ENCODE data around the gene TMEM176B.
"Not testable (repeated sequence)": the region's sequence is repeated elsewhere in the genome, so short reads cannot be mapped to it uniquely, and the experiment has no call there.

Gene TMEM176B

GRCh38 chr7:150784954-150785353 is 15.2 kb downstream of the TMEM176B start:
- ATAC-seq (no peak), DNase-seq (no peak)
- Mint-ChIP-seq H3K27ac (no peak overlapping the region), H3K4me3 (no peak overlapping the region), H3K27me3 (peaks cover 11% of the 10 kb centered on the region), H3K4me1 (peaks cover 23% of the 10 kb centered on the region), H3K9me3 (no peaks in the 10 kb centered on the region)

- no peak for DNase-seq
- no peak overlapping the region for H3K27ac Mint-ChIP-seq
- H3K9me3 Mint-ChIP-seq: no peaks in the 10 kb centered on the region
- peaks cover 11% of the 10 kb centered on the region for H3K27me3 Mint-ChIP-seq
- peaks cover 23% of the 10 kb centered on the region for H3K4me1 Mint-ChIP-seq
- ATAC-seq: no peak
- no peak overlapping the region for H3K4me3 Mint-ChIP-seq
These were observed 15.9 kb downstream of the TMEM176B start for GRCh38 chr7:150784120-150784736.

- Mint-ChIP-seq H3K9me3 (no peaks in the 10 kb centered on the region), H3K27ac (no peak overlapping the region), H3K27me3 (no peaks in the 10 kb centered on the region), H3K4me3 (no peak overlapping the region), H3K4me1 (peaks cover 18% of the 10 kb centered on the region)
- no peak for ATAC-seq
- DNase-seq: no peak
These were observed 18.2 kb downstream of the TMEM176B start for GRCh38 chr7:150781961-150782360.

- DNase-seq (no peak), ATAC-seq (no peak)
- H3K4me3 Mint-ChIP-seq: no peak overlapping the region
- H3K9me3 Mint-ChIP-seq: no peaks in the 10 kb centered on the region
- H3K27ac Mint-ChIP-seq: no peak overlapping the region
- H3K4me1 Mint-ChIP-seq: peaks cover 16% of the 10 kb centered on the region
- H3K27me3 Mint-ChIP-seq: no peaks in the 10 kb centered on the region
These were observed 19.1 kb downstream of the TMEM176B start for GRCh38 chr7:150781103-150781502.

- ATAC-seq: no peak
- DNase-seq: no peak
- Mint-ChIP-seq H3K4me1 (peaks cover 8% of the 10 kb centered on the region), H3K4me3 (no peak overlapping the region), H3K27me3 (no peaks in the 10 kb centered on the region), H3K9me3 (no peaks in the 10 kb centered on the region), H3K27ac (no peak overlapping the region)
These were observed 19.9 kb downstream of the TMEM176B start for GRCh38 chr7:150780292-150780691.

- DNase-seq: peak; percentile 53 to 59
- H3K27ac Mint-ChIP-seq: no peak overlapping the region
- H3K4me1 Mint-ChIP-seq: peaks cover 5% of the 10 kb centered on the region
- H3K27me3 Mint-ChIP-seq: no peaks in the 10 kb centered on the region
- ATAC-seq: peak; percentile 63
- peaks cover 4 to 5% of the 10 kb centered on the region in 2 donors for H3K9me3 Mint-ChIP-seq
- H3K4me3 Mint-ChIP-seq: no peak overlapping the region
These were observed 21.3 kb downstream of the TMEM176B start for GRCh38 chr7:150778738-150779301.

- Mint-ChIP-seq H3K27ac (no peak overlapping the region), H3K4me1 (peaks cover 5% of the 10 kb centered on the region), H3K9me3 (peaks cover 9 to 11% of the 10 kb centered on the region in 2 donors), H3K27me3 (no peaks in the 10 kb centered on the region), H3K4me3 (no peak overlapping the region)
- DNase-seq (no peak), ATAC-seq (no peak)
These were observed 22.0 kb downstream of the TMEM176B start for GRCh38 chr7:150778014-150778737.

- not testable (repeated sequence) for H3K4me1 Mint-ChIP-seq, H3K27ac Mint-ChIP-seq, H3K27me3 Mint-ChIP-seq, DNase-seq, ATAC-seq, H3K4me3 Mint-ChIP-seq
- peaks cover 12 to 20% of the 10 kb centered on the region in 2 donors for H3K9me3 Mint-ChIP-seq
These were observed 26.0 kb downstream of the TMEM176B start for GRCh38 chr7:150774131-150774530.

- DNase-seq (no peak), ATAC-seq (no peak)
- Mint-ChIP-seq H3K4me1 (peaks cover 2% of the 10 kb centered on the region), H3K4me3 (no peak overlapping the region), H3K9me3 (peaks cover 12 to 20% of the 10 kb centered on the region in 2 donors), H3K27me3 (no peaks in the 10 kb centered on the region), H3K27ac (no peak overlapping the region)
These were observed 30.4 kb downstream of the TMEM176B start for GRCh38 chr7:150769768-150770167.

GRCh38 chr7:150766334-150766709 is 33.8 kb downstream of the TMEM176B start:
- no peaks in the 10 kb centered on the region for H3K27me3 Mint-ChIP-seq
- ATAC-seq (no peak), DNase-seq (no peak)
- H3K4me1 Mint-ChIP-seq: peaks cover 4% of the 10 kb centered on the region
- H3K9me3 Mint-ChIP-seq: peaks cover 0 to 5% of the 10 kb centered on the region in 2 donors
- H3K27ac Mint-ChIP-seq: no peak overlapping the region
- H3K4me3 Mint-ChIP-seq: no peak overlapping the region

GRCh38 chr7:150759479-150759878 is 40.7 kb downstream of the TMEM176B start:
- no peak overlapping the region for H3K4me3 Mint-ChIP-seq
- H3K27ac Mint-ChIP-seq: no peak overlapping the region
- no peak for ATAC-seq
- no peaks in the 10 kb centered on the region for H3K27me3 Mint-ChIP-seq
- no peak for DNase-seq
- H3K4me1 Mint-ChIP-seq: peaks cover 26% of the 10 kb centered on the region
- peaks cover 0 to 5% of the 10 kb centered on the region in 2 donors for H3K9me3 Mint-ChIP-seq

- Mint-ChIP-seq H3K4me1 (peaks cover 49% of the 10 kb centered on the region), H3K4me3 (peak overlapping the region; percentile 80), H3K27me3 (no peaks in the 10 kb centered on the region), H3K27ac (peak overlapping the region; percentile 96 to 98), H3K9me3 (peaks cover 0 to 4% of the 10 kb centered on the region in 2 donors)
- DNase-seq (no peak), ATAC-seq (no peak)
These were observed 43.3 kb downstream of the TMEM176B start for GRCh38 chr7:150756858-150757257.

- peak overlapping the region; percentile 96 to 98 for H3K27ac Mint-ChIP-seq
- H3K9me3 Mint-ChIP-seq: no peaks in the 10 kb centered on the region
- ATAC-seq (peak; percentile 0), DNase-seq (peak in 1 of 2 donors; percentile 19)
- peaks cover 51% of the 10 kb centered on the region for H3K4me1 Mint-ChIP-seq
- H3K4me3 Mint-ChIP-seq: peak overlapping the region; percentile 80
- H3K27me3 Mint-ChIP-seq: no peaks in the 10 kb centered on the region
These were observed 44.0 kb downstream of the TMEM176B start for GRCh38 chr7:150756166-150756565.

- H3K27ac Mint-ChIP-seq: peak overlapping the region; percentile 96 to 98
- peak; percentile 66 to 82 for DNase-seq
- peak overlapping the region; percentile 80 for H3K4me3 Mint-ChIP-seq
- H3K27me3 Mint-ChIP-seq: no peaks in the 10 kb centered on the region
- peak; percentile 86 for ATAC-seq
- H3K4me1 Mint-ChIP-seq: peaks cover 54% of the 10 kb centered on the region
- no peaks in the 10 kb centered on the region for H3K9me3 Mint-ChIP-seq
These were observed 44.6 kb downstream of the TMEM176B start for GRCh38 chr7:150755473-150756099.

GRCh38 chr7:150754951-150755350 is 45.2 kb downstream of the TMEM176B start:
- H3K27me3 Mint-ChIP-seq: no peaks in the 10 kb centered on the region
- DNase-seq (peak in 1 of 2 donors; percentile 46), ATAC-seq (peak; percentile 66)
- H3K27ac Mint-ChIP-seq: peak overlapping the region; percentile 96 to 98
- H3K9me3 Mint-ChIP-seq: no peaks in the 10 kb centered on the region
- H3K4me1 Mint-ChIP-seq: peaks cover 61% of the 10 kb centered on the region
- peak overlapping the region; percentile 80 for H3K4me3 Mint-ChIP-seq
